Upper lobe of left lung (tissue), 4 donors: ENCODE results near the gene SIKE1.

Source experiments
- EP300 ChIP-seq, 4 donors: sonication (generic); formaldehyde crosslinking; IDR thresholded peaks; one replicate each; pipeline ENCODE4 v1.5.1; 2017; ENCODE audit warnings: antibody characterized with exemption in 4 of 4, control low read depth in 2 of 4
- POLR2A ChIP-seq, 4 donors: fragments of 450-650 bp; IDR thresholded peaks; one replicate each; pipeline ENCODE4 v1.5.1; 2016 to 2017; ENCODE audit warnings: antibody characterized with exemption in 4 of 4, mild to moderate bottlenecking in 2 of 4
- POLR2AphosphoS5 ChIP-seq, 2 donors: sonication (generic); formaldehyde crosslinking; IDR thresholded peaks; one replicate each; pipeline ENCODE4 v1.5.1; 2017; ENCODE audit warnings: antibody characterized with exemption in 2 of 2
- TF ChIP-seq, protein P1 (sequence below), 6 experiments: fragments of 450-650 bp in 4 of 6; fragments of 200-600 bp in 2 of 6; sonication (generic) in 2 of 6; IDR thresholded peaks; one replicate each; pipeline ENCODE4 v1.5.1; 2016 to 2019; ENCODE audit warnings: antibody characterized with exemption in 6 of 6

DNA sequence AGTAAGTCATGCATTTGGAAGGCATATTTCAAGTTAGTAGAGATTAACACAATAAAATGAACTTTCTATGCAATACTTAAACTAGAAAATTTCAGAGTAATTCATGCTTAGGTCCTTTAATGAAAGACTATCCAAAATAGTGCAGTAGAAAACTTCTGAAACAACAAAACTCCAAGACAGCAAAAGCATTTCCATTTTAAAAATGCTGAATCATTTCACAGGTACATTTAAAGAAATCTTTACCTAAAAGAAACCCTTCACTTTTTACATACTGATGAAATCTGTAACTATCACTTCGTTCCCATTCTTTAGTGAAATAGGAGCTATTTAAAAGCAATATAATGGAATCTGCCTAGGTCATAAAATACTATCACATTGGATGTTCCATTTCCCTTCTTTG, 40.2 kb downstream of the SIKE1 start:
- TF ChIP-seq POLR2A (IDR thresholded peaks at IDR 0.05): no peak
- no peak for TF ChIP-seq POLR2AphosphoS5 (IDR thresholded peaks at IDR 0.05)
- TF ChIP-seq, protein P1, sequence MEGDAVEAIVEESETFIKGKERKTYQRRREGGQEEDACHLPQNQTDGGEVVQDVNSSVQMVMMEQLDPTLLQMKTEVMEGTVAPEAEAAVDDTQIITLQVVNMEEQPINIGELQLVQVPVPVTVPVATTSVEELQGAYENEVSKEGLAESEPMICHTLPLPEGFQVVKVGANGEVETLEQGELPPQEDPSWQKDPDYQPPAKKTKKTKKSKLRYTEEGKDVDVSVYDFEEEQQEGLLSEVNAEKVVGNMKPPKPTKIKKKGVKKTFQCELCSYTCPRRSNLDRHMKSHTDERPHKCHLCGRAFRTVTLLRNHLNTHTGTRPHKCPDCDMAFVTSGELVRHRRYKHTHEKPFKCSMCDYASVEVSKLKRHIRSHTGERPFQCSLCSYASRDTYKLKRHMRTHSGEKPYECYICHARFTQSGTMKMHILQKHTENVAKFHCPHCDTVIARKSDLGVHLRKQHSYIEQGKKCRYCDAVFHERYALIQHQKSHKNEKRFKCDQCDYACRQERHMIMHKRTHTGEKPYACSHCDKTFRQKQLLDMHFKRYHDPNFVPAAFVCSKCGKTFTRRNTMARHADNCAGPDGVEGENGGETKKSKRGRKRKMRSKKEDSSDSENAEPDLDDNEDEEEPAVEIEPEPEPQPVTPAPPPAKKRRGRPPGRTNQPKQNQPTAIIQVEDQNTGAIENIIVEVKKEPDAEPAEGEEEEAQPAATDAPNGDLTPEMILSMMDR (IDR thresholded peaks at IDR 0.05): no peak
- TF ChIP-seq EP300 (IDR thresholded peaks at IDR 0.05): no peak
